ENCODE measurements around the gene COMMD4.

COMMD4 gene

GRCh38 chr15:75356517-75356916 lies 20.7 kb downstream of the COMMD4 start:
- no peak for DNase-seq (ENCODE audit: low read depth in 2 of 2)

- DNase-seq (ENCODE audit: low read depth in 2 of 2) = no peak
Measured at GRCh38 chr15:75357976-75358673, 22.3 kb downstream of the COMMD4 start.

- DNase-seq (ENCODE audit: low read depth in 2 of 2) = no peak
Measured at GRCh38 chr15:75358771-75359536, 23.1 kb downstream of the COMMD4 start.

- DNase-seq (ENCODE audit: low read depth in 2 of 2) = no peak
Measured at GRCh38 chr15:75359537-75360250, 23.8 kb downstream of the COMMD4 start.

GRCh38 chr15:75360391-75360790 lies 24.5 kb downstream of the COMMD4 start:
- no peak for DNase-seq (ENCODE audit: low read depth in 2 of 2)

GRCh38 chr15:75360856-75361255 lies 25.0 kb downstream of the COMMD4 start:
- DNase-seq (ENCODE audit: low read depth in 2 of 2) = no peak

- DNase-seq (ENCODE audit: low read depth in 2 of 2) = no peak
Measured at GRCh38 chr15:75361361-75361988, 25.6 kb downstream of the COMMD4 start.

GRCh38 chr15:75361989-75362641 lies 26.3 kb downstream of the COMMD4 start:
- no peak for DNase-seq (ENCODE audit: low read depth in 2 of 2)

GRCh38 chr15:75362642-75363249 lies 26.9 kb downstream of the COMMD4 start:
- no peak for DNase-seq (ENCODE audit: low read depth in 2 of 2)

- no peak for DNase-seq (ENCODE audit: low read depth in 2 of 2)
Measured at GRCh38 chr15:75363786-75364185, 27.9 kb downstream of the COMMD4 start.

- no peak for DNase-seq (ENCODE audit: low read depth in 2 of 2)
Measured at GRCh38 chr15:75364881-75365280, 29.0 kb downstream of the COMMD4 start.

GRCh38 chr15:75366163-75366562 lies 30.3 kb downstream of the COMMD4 start:
- DNase-seq (ENCODE audit: low read depth in 2 of 2) = no peak

- no peak for DNase-seq (ENCODE audit: low read depth in 2 of 2)
Measured at GRCh38 chr15:75367006-75367405, 31.1 kb downstream of the COMMD4 start.

GRCh38 chr15:75367406-75367912 lies 31.6 kb downstream of the COMMD4 start:
- no peak for DNase-seq (ENCODE audit: low read depth in 2 of 2)

GRCh38 chr15:75367913-75368688 lies 32.2 kb downstream of the COMMD4 start, which contains the start of gene MAN2C1:
TSS of gene MAN2C1 (minus strand) at chr15:75368607. CDS start at chr15:75368583, 24 bp downstream.
- peak; percentile 86 to 95 for DNase-seq (ENCODE audit: low read depth in 2 of 2)

- no peak for DNase-seq (ENCODE audit: low read depth in 2 of 2)
Measured at GRCh38 chr15:75368689-75369239, 32.9 kb downstream of the COMMD4 start.

- DNase-seq (ENCODE audit: low read depth in 2 of 2) = no peak
Measured at GRCh38 chr15:75369897-75370581, 34.2 kb downstream of the COMMD4 start.

- DNase-seq (ENCODE audit: low read depth in 2 of 2) = no peak
Measured at GRCh38 chr15:75371486-75371885, 35.6 kb downstream of the COMMD4 start.
